Retinal pigment epithelial cell (primary cell): Measurements from ENCODE around the gene NME9.

Experiments
- DNase-seq: peaks from one replicate; pipeline ENCODE4 v3.0.0-alpha.2; 2010; ENCODE audit warnings: low read depth
- H3K4me3 ChIP-seq: 2 replicates; pipeline ENCODE4 v1.5.1; 2011; ENCODE audit warnings: mild to moderate bottlenecking, low read length, control low read depth, moderate library complexity
- CTCF ChIP-seq: conservative IDR thresholded peaks from 2 replicates; pipeline ENCODE4 v1.5.1; 2011; ENCODE audit warnings: low read depth, low read length, control low read depth, inconsistent platforms

The NME9 gene

GRCh38 chr3:138367911-138368310 is 38.3 kb upstream of the NME9 start:
- H3K4me3 ChIP-seq: no peak overlapping the region
- TF ChIP-seq CTCF: no peak
- DNase-seq: no peak

GRCh38 chr3:138367326-138367850 is 37.7 kb upstream of the NME9 start:
- no peak for DNase-seq
- no peak for TF ChIP-seq CTCF
- no peak overlapping the region for H3K4me3 ChIP-seq

- no peak overlapping the region for H3K4me3 ChIP-seq
- DNase-seq: no peak
- TF ChIP-seq CTCF: no peak
Measured at GRCh38 chr3:138366006-138366759, 36.5 kb upstream of the NME9 start.

- no peak overlapping the region for H3K4me3 ChIP-seq
- no peak for TF ChIP-seq CTCF
- DNase-seq: no peak
Measured at GRCh38 chr3:138365253-138365555, 35.6 kb upstream of the NME9 start.

GRCh38 chr3:138364356-138365252 is 35.0 kb upstream of the NME9 start:
- no peak for DNase-seq
- no peak overlapping the region for H3K4me3 ChIP-seq
- TF ChIP-seq CTCF: no peak

- no peak overlapping the region for H3K4me3 ChIP-seq
- no peak for TF ChIP-seq CTCF
- DNase-seq: no peak
Measured at GRCh38 chr3:138363322-138363721, 33.7 kb upstream of the NME9 start.
